Calu3 (cell line): Measurements from ENCODE around the gene IPO9. TPM values are rescaled to one million over a fixed set of nuclear protein-coding genes. Genes with fewer than 3 reads are reported as not detected.
A peak's percentile ranks its signal among the peaks of the same experiment; 100 is the strongest.

Experiments
- Bru-seq: library from RNA; stranded (reverse); fragments of 400-500 nt; gene quantifications from one replicate; lab custom pipeline; 2021; lab: Mats Ljungman, UMichigan
- BruChase-seq, 2 experiments: library from RNA; stranded (reverse); fragments of 400-500 nt; gene quantifications; one replicate each; lab custom pipeline; 2021; lab: Mats Ljungman, UMichigan
- BruUV-seq: library from RNA; stranded (reverse); fragments of 400-500 nt; replicated peaks from 2 replicates; lab custom pipeline; 2021; lab: Mats Ljungman, UMichigan
- CTCF ChIA-PET: fragments of 300-600 bp; sonication (Branson Sonifier 250); formaldehyde crosslinking; loops from one replicate; lab custom pipeline; 2022; ENCODE audit warnings: antibody characterized with exemption; lab: Charles Lee
- DNase-seq: peaks from one replicate; pipeline ENCODE4 v3.0.0; 2022
- H3K27ac Mint-ChIP-seq: one replicate; pipeline ENCODE4 v1.8.0; 2022; ENCODE audit warnings: mixed read lengths; ENCODE audit not compliant: unreplicated experiment
- H3K27me3 Mint-ChIP-seq: one replicate; pipeline ENCODE4 v1.8.0; 2022; ENCODE audit warnings: mixed read lengths; ENCODE audit not compliant: unreplicated experiment
- H3K36me3 Mint-ChIP-seq: one replicate; pipeline ENCODE4 v1.8.0; 2022; ENCODE audit warnings: mild to moderate bottlenecking, moderate library complexity, mixed read lengths; ENCODE audit not compliant: insufficient read depth, unreplicated experiment
- H3K4me1 Mint-ChIP-seq: one replicate; pipeline ENCODE4 v1.8.0; 2022; ENCODE audit warnings: mild to moderate bottlenecking, low read depth, mixed read lengths; ENCODE audit not compliant: unreplicated experiment
- H3K4me3 Mint-ChIP-seq: one replicate; pipeline ENCODE4 v1.8.0; 2022; ENCODE audit warnings: mild to moderate bottlenecking, low read depth, moderate library complexity, mixed read lengths; ENCODE audit not compliant: unreplicated experiment
- H3K9me3 Mint-ChIP-seq: one replicate; pipeline ENCODE4 v1.8.0; 2022; ENCODE audit warnings: low read depth, mixed read lengths; ENCODE audit not compliant: unreplicated experiment
- CTCF ChIP-seq: fragments of 200-600 bp; IDR thresholded peaks from one replicate; pipeline ENCODE4 v1.8.0; 2022; ENCODE audit warnings: antibody characterized with exemption; ENCODE audit not compliant: unreplicated experiment
- intact Hi-C: fragments of 100-400 bp; cut with micrococcal nuclease; formaldehyde crosslinking; loops from one replicate; pipeline ENCODE4 v1.10.0; 2022; ENCODE audit not compliant: unreplicated experiment
- long read RNA-seq: library from polyadenylated mRNA; stranded (forward); transcript quantifications from one replicate; pipeline ENCODE4 v2.0.0, GENCODE V29; 2022
- total RNA-seq: library from RNA; stranded (reverse); gene quantifications from 2 replicates; pipeline ENCODE4 v1.2.3, GENCODE V29; 2022

IPO9 gene
- total RNA-seq (86.3 and 98.8 TPM in 2 replicates), Bru-seq, nascent RNA (percentile 94 among the genes with signal in this experiment), BruChase-seq, experiment 1, labeled RNA remaining after a 6-hour chase (percentile 93 among the genes with signal in this experiment), BruChase-seq, experiment 2, labeled RNA remaining after a 2-hour chase (percentile 93 among the genes with signal in this experiment)
- long read RNA-seq, full-length matches to known transcripts: 60 of 93 reads
- long read RNA-seq, partial matches to known transcripts: 9 of 93 reads
- long read RNA-seq, other reads (novel, unspliced or antisense): 24 of 93 reads

DNA sequence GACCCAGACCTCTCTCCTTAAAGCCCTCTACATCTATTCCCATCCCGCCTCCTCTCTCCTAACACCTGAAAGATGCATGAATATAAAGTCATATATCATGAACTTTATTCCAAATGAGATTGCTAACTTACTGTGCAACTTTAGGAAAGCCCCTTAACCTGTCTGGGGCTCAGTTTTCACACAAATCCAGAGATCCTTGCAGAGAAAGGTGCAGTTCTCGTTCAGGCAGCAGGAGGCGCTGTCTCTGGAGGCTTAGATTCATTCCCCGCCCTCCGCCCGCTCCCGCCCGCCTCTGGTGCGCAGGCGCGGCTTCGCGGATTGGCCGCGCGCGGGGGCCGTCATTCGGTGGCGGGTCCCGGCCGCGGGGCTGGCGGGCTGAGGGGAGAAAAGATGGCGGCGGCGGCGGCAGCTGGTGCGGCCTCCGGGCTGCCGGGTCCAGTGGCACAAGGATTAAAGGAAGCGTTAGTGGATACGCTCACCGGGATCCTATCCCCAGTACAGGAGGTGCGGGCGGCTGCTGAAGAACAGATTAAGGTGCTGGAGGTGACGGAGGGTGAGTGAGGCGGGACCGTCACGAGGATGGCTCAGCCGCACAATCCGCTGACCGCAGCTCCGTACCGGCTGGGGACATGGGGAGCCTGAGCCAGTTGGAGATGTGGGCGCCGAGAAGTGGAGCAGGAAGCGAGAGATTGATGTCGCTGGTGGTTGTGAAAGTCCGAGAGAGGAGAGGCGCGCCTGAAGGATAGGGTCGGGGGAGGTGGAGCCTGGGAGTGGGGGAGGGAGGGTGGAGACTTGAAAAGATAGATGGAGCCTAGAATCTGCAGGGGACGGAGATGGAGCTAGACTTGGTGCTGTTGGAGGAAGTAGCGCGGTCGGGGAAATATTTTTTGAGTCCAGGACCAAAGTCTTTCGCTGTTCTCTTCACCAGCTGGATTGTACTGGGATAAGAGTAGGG, at the start of gene IPO9:
IPO9 (plus strand) TSS at position 338 of the 955 bp plus-strand sequence; CDS start at position 391, 53 bp downstream.
- intact Hi-C loops: no loop called here
- CTCF ChIA-PET: interaction anchor here (0.5 to 1.9 kb wide), 13 partner anchors 8 to 1798 kb away, joined by 3 to 6 read pairs (median 3); partner anchors contain the start of gene RNPEP
- Mint-ChIP-seq H3K36me3 (peaks cover 17% of the 10 kb centered on the region), H3K27ac (peak within 1 kb of the TSS; percentile 86), H3K27me3 (no peaks in the 10 kb centered on the region), H3K4me3 (peak within 1 kb of the TSS; percentile 96), H3K4me1 (peaks cover 30% of the 10 kb centered on the region), H3K9me3 (no peaks in the 10 kb centered on the region)
- TSS peak; percentile 73 for BruUV-seq
- TF ChIP-seq CTCF: peak; percentile 93
- DNase-seq: peak; percentile 98

DNA sequence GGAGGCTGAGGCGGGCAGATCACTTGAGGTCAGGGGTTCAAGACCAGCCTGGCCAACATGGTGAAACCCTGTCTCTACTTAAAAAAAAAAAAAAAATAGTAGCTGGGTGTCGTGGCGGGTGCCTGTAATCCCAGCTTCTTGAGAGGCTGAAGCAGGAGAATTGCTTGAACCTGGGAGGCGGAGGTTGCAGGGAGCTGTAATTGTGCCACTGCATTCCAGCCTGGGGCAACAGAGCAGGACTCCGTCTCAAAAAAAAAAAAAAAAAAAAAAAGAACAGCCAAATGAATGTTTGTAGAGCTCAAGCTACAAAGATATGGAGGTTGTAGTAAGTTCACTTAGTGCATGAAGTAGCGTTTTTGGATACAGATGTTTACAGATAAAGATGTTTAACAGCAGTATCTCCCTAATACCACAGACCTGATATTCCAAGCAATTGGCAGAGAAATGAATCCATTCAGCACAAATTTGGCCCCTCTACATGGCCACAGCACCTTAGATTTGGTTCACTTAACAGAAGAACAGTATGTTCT, 49.5 kb upstream of the IPO9 start:
- H3K27me3 Mint-ChIP-seq: peaks cover 13% of the 10 kb centered on the region
- no peak overlapping the region for H3K27ac Mint-ChIP-seq
- intact Hi-C loops: no loop called here
- H3K4me1 Mint-ChIP-seq: peaks cover 2% of the 10 kb centered on the region
- CTCF ChIA-PET: interaction anchor here (1.6 kb wide), 2 partner anchors 14 to 16 kb away, joined by 4 to 9 read pairs; no protein-coding TSS in a partner anchor
- TF ChIP-seq CTCF: no peak
- H3K36me3 Mint-ChIP-seq: no peaks in the 10 kb centered on the region
- no TSS peak for BruUV-seq
- H3K9me3 Mint-ChIP-seq: no peaks in the 10 kb centered on the region
- H3K4me3 Mint-ChIP-seq: no peak overlapping the region
- no peak for DNase-seq

- intact Hi-C loops: no loop called here
- Mint-ChIP-seq H3K27me3 (peaks cover 13% of the 10 kb centered on the region), H3K4me3 (no peak overlapping the region), H3K4me1 (no peaks in the 10 kb centered on the region), H3K36me3 (no peaks in the 10 kb centered on the region), H3K27ac (no peak overlapping the region), H3K9me3 (no peaks in the 10 kb centered on the region)
- no TSS peak for BruUV-seq
- no peak for TF ChIP-seq CTCF
- no peak for DNase-seq
- CTCF ChIA-PET: interaction anchor here (1.5 kb wide), 1 partner anchor 9 kb away, joined by 4 read pairs; no protein-coding TSS in a partner anchor
These were observed 48.0 kb upstream of the IPO9 start for GRCh38 chr1:201780952-201781351.

- no peak overlapping the region for H3K27ac Mint-ChIP-seq
These were observed 47.5 kb upstream of the IPO9 start for GRCh38 chr1:201781437-201781836.

More at GRCh38 chr1:201781437-201781836, 47.5 kb upstream of the IPO9 start:
- Mint-ChIP-seq H3K27me3 (peaks cover 13% of the 10 kb centered on the region), H3K4me1 (no peaks in the 10 kb centered on the region), H3K9me3 (no peaks in the 10 kb centered on the region), H3K4me3 (no peak overlapping the region), H3K36me3 (no peaks in the 10 kb centered on the region)
- DNase-seq: no peak
- CTCF ChIA-PET: interaction anchor here (0.6 to 1.5 kb wide), 2 partner anchors 9 to 269 kb away, joined by 4 to 5 read pairs; no protein-coding TSS in a partner anchor
- intact Hi-C loops: no loop called here
- TF ChIP-seq CTCF: no peak
- BruUV-seq: no TSS peak
